Measurements from ENCODE around the gene SPATA46. TPM values are rescaled to one million over a fixed set of nuclear protein-coding genes. Genes with fewer than 3 reads are reported as not detected.

SPATA46 gene
- total RNA-seq, 1 donor from 2014 or later = not detected

DNA sequence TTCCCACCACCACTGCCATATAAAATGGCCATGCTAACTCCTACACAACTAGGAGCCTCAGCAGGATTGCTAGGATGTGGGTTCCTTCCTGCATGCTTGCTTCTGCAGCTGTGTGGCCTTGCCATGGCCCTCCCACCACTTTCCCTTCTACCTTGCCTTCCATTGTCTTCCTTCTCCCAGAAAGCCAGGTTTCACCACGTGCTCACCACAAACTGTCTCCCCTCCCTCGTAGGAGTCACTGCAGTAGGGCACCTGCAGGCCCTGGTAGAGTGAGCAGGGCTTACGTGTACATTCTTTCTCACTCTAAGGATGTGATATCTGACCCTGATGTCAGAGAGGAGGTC, 8.6 kb upstream of the SPATA46 start:
- TF ChIP-seq, protein P1, sequence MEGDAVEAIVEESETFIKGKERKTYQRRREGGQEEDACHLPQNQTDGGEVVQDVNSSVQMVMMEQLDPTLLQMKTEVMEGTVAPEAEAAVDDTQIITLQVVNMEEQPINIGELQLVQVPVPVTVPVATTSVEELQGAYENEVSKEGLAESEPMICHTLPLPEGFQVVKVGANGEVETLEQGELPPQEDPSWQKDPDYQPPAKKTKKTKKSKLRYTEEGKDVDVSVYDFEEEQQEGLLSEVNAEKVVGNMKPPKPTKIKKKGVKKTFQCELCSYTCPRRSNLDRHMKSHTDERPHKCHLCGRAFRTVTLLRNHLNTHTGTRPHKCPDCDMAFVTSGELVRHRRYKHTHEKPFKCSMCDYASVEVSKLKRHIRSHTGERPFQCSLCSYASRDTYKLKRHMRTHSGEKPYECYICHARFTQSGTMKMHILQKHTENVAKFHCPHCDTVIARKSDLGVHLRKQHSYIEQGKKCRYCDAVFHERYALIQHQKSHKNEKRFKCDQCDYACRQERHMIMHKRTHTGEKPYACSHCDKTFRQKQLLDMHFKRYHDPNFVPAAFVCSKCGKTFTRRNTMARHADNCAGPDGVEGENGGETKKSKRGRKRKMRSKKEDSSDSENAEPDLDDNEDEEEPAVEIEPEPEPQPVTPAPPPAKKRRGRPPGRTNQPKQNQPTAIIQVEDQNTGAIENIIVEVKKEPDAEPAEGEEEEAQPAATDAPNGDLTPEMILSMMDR (IDR thresholded peaks at IDR 0.05; ENCODE audit: partially characterized antibody, unreplicated experiment) = no peak
- peaks cover 4% of the 10 kb centered on the region for H3K27me3 Mint-ChIP-seq (ENCODE audit: unreplicated experiment)
- H3K9me3 Mint-ChIP-seq (ENCODE audit: unreplicated experiment) = peaks cover 11% of the 10 kb centered on the region
- peaks cover 3% of the 10 kb centered on the region for H3K36me3 Mint-ChIP-seq (ENCODE audit: unreplicated experiment)
- H3K4me1 Mint-ChIP-seq (ENCODE audit: low read depth, unreplicated experiment) = peaks cover 17% of the 10 kb centered on the region
- no peak overlapping the region for H3K4me3 Mint-ChIP-seq (ENCODE audit: unreplicated experiment)
- H3K27ac Mint-ChIP-seq (ENCODE audit: unreplicated experiment) = no peak overlapping the region
- DNase-seq = no peak

DNA sequence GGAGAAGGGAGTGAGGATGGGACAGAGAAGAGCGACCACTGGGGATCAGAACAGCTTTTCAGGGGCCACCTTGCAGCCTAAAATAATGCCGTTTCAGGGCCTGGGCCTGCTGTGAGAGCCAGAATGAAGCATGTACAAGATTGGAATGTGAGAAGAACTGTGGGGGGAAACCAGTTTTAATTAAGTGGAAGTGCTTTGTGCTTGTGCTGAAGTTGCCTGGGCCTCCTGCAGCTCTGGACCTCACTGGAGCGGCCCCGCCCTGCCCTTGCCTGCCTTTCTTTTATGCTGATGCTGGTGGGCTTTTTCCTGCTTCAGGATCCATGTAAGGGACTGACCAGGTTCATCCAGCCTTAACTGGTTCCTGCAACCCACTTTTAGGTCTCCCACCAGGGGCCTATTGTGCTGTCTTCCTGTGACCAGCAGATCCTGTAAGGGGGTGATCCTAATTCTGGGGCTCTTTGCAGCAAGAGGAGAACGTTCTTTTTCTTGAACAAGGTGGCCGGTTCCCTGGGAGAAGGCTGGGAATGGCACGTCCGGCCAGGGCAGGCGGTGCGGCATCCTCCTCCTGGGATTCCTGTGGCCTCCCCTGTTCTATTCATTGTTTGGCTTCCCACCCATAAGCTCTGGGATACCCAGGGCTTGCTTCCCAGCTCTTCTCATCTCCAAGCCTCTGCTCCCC, 8.1 kb upstream of the SPATA46 start:
- H3K4me1 Mint-ChIP-seq (ENCODE audit: low read depth, unreplicated experiment) = peaks cover 14% of the 10 kb centered on the region

DNA sequence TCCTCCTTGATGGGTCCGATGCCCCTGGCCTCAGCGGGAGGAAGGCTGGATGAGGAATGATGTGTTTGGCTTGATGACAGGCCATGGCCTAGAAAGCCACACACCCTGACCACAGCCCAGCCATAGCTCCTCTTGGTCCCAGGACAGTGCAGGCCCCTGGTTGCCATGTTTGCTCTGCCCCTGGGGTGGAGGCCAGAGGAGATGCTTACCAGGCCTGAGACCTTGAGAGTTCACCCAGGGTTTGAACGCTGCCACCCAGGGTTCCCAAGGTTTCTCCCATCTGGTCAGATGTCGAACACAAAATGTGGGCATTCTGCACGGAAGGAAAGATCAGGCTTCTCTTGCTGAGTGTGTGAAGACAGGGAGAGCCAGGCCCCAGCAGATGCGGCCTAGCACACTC, 7.5 kb upstream of the SPATA46 start:
- peaks cover 8% of the 10 kb centered on the region for H3K4me1 Mint-ChIP-seq (ENCODE audit: low read depth, unreplicated experiment)
- no peak overlapping the region for H3K4me3 Mint-ChIP-seq (ENCODE audit: unreplicated experiment)
- H3K27ac Mint-ChIP-seq (ENCODE audit: unreplicated experiment) = no peak overlapping the region
- TF ChIP-seq, protein P1 (IDR thresholded peaks at IDR 0.05; ENCODE audit: partially characterized antibody, unreplicated experiment) = no peak
- H3K27me3 Mint-ChIP-seq (ENCODE audit: unreplicated experiment) = peaks cover 3% of the 10 kb centered on the region
- DNase-seq = no peak
- peaks cover 6% of the 10 kb centered on the region for H3K9me3 Mint-ChIP-seq (ENCODE audit: unreplicated experiment)
- H3K36me3 Mint-ChIP-seq (ENCODE audit: unreplicated experiment) = peaks cover 3% of the 10 kb centered on the region

More for the DNA sequence above, 8.1 kb upstream of the SPATA46 start:
- Mint-ChIP-seq H3K4me3 (ENCODE audit: unreplicated experiment) (no peak overlapping the region), H3K27ac (ENCODE audit: unreplicated experiment) (no peak overlapping the region), H3K27me3 (ENCODE audit: unreplicated experiment) (peaks cover 3% of the 10 kb centered on the region), H3K9me3 (ENCODE audit: unreplicated experiment) (peaks cover 9% of the 10 kb centered on the region), H3K36me3 (ENCODE audit: unreplicated experiment) (peaks cover 3% of the 10 kb centered on the region)
- no peak for DNase-seq
- TF ChIP-seq, protein P1 (IDR thresholded peaks at IDR 0.05; ENCODE audit: partially characterized antibody, unreplicated experiment) = no peak

DNA sequence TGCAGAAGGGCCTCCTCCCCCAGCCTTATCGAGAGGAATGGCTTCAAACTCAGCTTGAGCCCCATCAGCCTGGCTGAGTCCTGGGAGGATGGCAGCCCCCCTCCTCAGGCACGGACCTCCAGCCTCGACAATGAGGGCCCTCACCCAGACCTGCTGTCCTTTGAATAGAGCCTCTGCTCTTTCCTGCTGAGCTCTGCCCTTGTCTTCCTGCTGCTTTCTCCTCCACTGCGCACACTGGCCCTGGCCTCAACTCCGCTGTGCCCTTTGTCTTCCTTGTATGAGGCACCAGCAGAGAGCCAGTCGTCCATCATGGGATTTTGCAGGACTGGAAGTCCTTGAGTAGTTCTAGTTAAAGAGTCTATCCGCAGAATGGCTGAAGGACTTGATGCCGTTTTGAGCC, 6.9 kb upstream of the SPATA46 start:
- Mint-ChIP-seq H3K27ac (ENCODE audit: unreplicated experiment) (no peak overlapping the region), H3K36me3 (ENCODE audit: unreplicated experiment) (peaks cover 3% of the 10 kb centered on the region), H3K4me3 (ENCODE audit: unreplicated experiment) (no peak overlapping the region), H3K9me3 (ENCODE audit: unreplicated experiment) (peaks cover 6% of the 10 kb centered on the region), H3K4me1 (ENCODE audit: low read depth, unreplicated experiment) (peaks cover 3% of the 10 kb centered on the region), H3K27me3 (ENCODE audit: unreplicated experiment) (peaks cover 3% of the 10 kb centered on the region)
- TF ChIP-seq, protein P1 (IDR thresholded peaks at IDR 0.05; ENCODE audit: partially characterized antibody, unreplicated experiment) = no peak
- no peak for DNase-seq

DNA sequence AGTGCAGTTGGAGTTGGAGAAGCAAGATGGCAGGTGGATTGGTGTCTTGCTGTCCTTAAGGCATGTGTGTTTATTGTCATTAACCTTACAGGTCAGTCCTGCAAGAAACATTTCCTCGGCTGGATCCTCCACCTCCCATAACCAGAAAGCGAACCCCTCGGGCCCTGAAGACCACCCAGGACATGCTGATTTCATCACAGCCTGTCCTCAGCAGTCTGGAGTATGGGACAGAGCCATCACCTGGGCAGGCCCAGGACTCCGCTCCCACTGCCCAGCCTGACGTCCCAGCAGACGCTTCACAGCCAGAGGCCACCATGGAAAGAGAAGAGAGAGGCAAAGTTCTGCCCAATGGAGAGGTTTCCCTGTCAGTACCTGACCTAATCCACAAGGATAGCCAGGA, 6.4 kb upstream of the SPATA46 start:
- peaks cover 6% of the 10 kb centered on the region for H3K9me3 Mint-ChIP-seq (ENCODE audit: unreplicated experiment)
- no peak overlapping the region for H3K27ac Mint-ChIP-seq (ENCODE audit: unreplicated experiment)
- TF ChIP-seq, protein P1 (IDR thresholded peaks at IDR 0.05; ENCODE audit: partially characterized antibody, unreplicated experiment) = no peak
- peaks cover 3% of the 10 kb centered on the region for H3K27me3 Mint-ChIP-seq (ENCODE audit: unreplicated experiment)
- H3K36me3 Mint-ChIP-seq (ENCODE audit: unreplicated experiment) = peaks cover 3% of the 10 kb centered on the region
- peaks cover 3% of the 10 kb centered on the region for H3K4me1 Mint-ChIP-seq (ENCODE audit: low read depth, unreplicated experiment)
- DNase-seq = no peak
- no peak overlapping the region for H3K4me3 Mint-ChIP-seq (ENCODE audit: unreplicated experiment)
